22Rv1 (cell line): ENCODE results near the gene RNF115.
A peak's percentile ranks its signal among the peaks of the same experiment; 100 is the strongest.
"Not testable (repeated sequence)": the region's sequence is repeated elsewhere in the genome, so short reads cannot be mapped to it uniquely, and the experiment has no call there.

Experiments
- H3K27ac ChIP-seq: fragments of 450-650 bp; 2 replicates; pipeline ENCODE4 v1.5.1; 2017
- CTCF ChIP-seq: fragments of 450-650 bp; IDR thresholded peaks from 2 replicates; pipeline ENCODE4 v1.5.1; 2017; ENCODE audit warnings: mild to moderate bottlenecking
- ZFX ChIP-seq: fragments of 450-650 bp; IDR thresholded peaks from 2 replicates; pipeline ENCODE4 v1.6.1; 2017; ENCODE audit warnings: antibody characterized with exemption, borderline replicate concordance

The RNF115 gene

DNA sequence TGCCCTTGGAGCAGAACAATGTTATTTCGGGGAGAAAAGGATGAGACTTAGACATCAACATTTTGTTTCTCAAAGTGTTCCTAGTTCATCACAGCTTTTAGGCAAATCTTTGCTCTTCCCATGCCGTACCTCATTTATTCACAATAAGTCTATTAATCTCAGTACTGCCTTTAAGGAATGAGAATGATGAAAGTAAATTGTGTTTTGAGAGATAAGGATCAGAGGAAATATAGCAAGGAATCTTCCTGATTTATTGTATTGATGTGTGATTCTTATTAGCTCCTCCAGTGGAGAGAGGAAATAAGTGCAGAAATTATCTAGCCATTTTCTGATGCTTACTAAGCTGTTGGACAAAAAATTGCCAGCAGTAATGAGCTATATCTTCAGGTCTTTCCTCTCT is 2.1 kb upstream of the RNF115 start:
- H3K27ac ChIP-seq = peak overlapping the region; percentile 91; the same call in 1 of the 2 replicates
- no peak for TF ChIP-seq ZFX
- TF ChIP-seq CTCF = no peak

GRCh38 chr1:145824499-145824842 is 576 bp upstream of the RNF115 start:
- peak overlapping the region; percentile 91 for H3K27ac ChIP-seq
- TF ChIP-seq ZFX = no peak

DNA sequence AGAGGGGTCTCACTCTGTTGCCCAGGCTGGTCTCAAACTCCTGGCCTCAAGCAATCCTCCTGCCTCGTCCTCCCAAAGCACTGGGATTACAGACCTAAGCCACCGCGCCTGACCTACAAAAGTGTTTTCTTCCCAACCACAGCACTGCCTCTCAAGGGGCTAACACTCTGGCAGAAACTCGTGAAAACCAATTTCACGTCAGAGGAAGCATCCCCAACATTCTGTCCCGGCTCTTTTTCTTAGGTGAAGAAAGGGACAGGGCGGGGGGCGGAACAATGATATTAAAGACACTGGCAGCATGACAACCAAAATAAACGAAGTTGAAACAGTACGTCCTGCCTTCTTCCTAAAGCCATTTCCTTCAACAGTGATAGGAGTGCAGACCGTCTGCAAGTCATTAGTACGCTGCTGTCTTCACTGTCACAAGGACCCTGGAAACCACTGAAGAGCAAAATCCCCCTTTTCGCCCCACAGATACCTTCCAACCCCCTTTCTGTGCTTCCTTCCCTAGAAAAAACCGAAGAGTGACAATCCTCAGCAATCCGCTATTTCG is 1.0 kb downstream of the RNF115 start:
- H3K27ac ChIP-seq = not testable (repeated sequence)

GRCh38 chr1:145818095-145818494 is 5.8 kb downstream of the RNF115 start:
- H3K27ac ChIP-seq = not testable (repeated sequence)

- not testable (repeated sequence) for H3K27ac ChIP-seq
These were observed 10.7 kb downstream of the RNF115 start for GRCh38 chr1:145812977-145813810.

GRCh38 chr1:145806844-145807243 is 17.1 kb downstream of the RNF115 start:
- TF ChIP-seq CTCF = no peak
- no peak for TF ChIP-seq ZFX

GRCh38 chr1:145806408-145806807 is 17.5 kb downstream of the RNF115 start:
- H3K27ac ChIP-seq = no peak overlapping the region
- TF ChIP-seq CTCF (no peak), ZFX (no peak)

More at GRCh38 chr1:145806844-145807243, 17.1 kb downstream of the RNF115 start:
- no peak overlapping the region for H3K27ac ChIP-seq

DNA sequence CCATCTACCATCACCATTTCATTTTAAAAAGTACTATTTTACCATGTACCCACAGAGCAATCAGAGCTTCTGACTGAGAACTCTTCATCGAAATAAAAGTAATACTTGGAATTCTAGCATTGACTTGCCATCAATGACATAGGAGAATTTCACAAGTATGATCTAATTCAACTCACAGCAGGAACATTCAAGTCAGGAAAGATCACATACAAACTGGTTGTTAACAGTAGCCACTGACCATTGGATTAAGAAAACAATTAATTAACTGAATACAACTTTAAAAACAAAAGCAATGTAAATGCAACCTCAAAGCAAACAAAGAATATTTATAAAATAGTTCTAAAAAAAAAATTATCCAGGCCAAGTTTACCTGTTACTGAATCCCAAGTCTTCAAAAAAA is 18.8 kb downstream of the RNF115 start:
- TF ChIP-seq ZFX (no peak), CTCF (no peak)
- no peak overlapping the region for H3K27ac ChIP-seq

DNA sequence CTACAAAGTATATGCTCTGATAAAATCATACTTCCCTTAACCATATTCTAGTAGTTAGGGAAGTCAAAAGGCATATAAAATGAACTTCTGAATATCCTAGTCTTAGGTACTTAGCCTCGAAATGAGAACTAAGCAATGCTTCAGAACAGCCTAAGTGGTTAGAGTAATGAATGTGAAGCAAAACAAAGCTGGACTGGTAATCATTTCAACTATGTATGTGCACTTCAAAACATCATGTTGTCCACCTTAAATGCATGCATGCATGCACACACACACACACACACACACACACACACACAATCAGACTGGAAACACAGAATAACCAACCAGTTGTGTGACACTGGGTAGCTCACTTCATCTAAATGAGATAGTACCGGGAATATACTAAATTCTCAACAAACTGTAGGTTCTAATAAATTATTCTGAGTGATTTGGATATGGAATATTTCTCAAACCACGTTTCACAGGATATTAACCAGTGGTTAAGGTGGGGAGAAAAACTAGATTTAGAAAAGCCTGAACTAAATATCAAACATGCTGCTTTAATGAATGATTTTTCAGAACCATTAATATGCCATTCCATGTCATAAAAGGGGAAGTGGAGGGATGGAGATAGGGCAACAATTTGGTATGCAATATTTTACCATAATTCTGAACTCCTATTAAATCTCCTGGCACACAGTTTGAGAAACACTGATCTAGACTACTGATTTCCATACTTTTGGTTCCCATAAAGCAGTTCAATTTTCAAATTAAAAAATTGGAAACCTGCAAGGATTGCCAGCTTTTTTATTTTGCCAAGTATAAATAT is 19.5 kb downstream of the RNF115 start:
- no peak for TF ChIP-seq CTCF
- no peak for TF ChIP-seq ZFX
- H3K27ac ChIP-seq = no peak overlapping the region
